ENCODE measurements around the gene TRMO. TPM values are rescaled to one million over a fixed set of nuclear protein-coding genes. Genes with fewer than 3 reads are reported as not detected.

TRMO gene
- total RNA-seq, 4 donors from 2014 or later, result 10.5 to 23.4 (median 15.7) TPM

- ATAC-seq (no peak), DNase-seq (no peak)
- intact Hi-C loops (cut with DNase I; ENCODE audit: low total_unique reads), result no loop called here
- H3K4me3 ChIP-seq, result no peak overlapping the region
- H3K36me3 ChIP-seq, result no peaks in the 10 kb centered on the region
- in situ Hi-C loops (cut with MboI; ENCODE audit: low sequenced_read_pairs in 4 of 4), result no loop called here
- no peaks in the 10 kb centered on the region for H3K27me3 ChIP-seq
- H3K9me3 ChIP-seq, result no peaks in the 10 kb centered on the region
- no peaks in the 10 kb centered on the region for H3K4me1 ChIP-seq
- TF ChIP-seq POLR2A (IDR thresholded peaks at IDR 0.05), result no peak
- H3K27ac ChIP-seq, result no peak overlapping the region
Measured at GRCh38 chr9:97944612-97945011, 22.3 kb upstream of the TRMO start.

- no peaks in the 10 kb centered on the region for H3K27me3 ChIP-seq
- H3K9me3 ChIP-seq, result no peaks in the 10 kb centered on the region
- TF ChIP-seq POLR2A (IDR thresholded peaks at IDR 0.05) (no peak), CTCF (IDR thresholded peaks at IDR 0.05 in 4 of 5, conservative IDR thresholded peaks at IDR 0.05 in 1 of 5) (no peak)
- no peak for ATAC-seq
- H3K4me1 ChIP-seq, result no peaks in the 10 kb centered on the region
- no peaks in the 10 kb centered on the region for H3K36me3 ChIP-seq
- in situ Hi-C loops (cut with MboI; ENCODE audit: low sequenced_read_pairs in 4 of 4) (no loop called here), intact Hi-C loops (cut with DNase I; ENCODE audit: low total_unique reads) (no loop called here)
- DNase-seq, result no peak
- no peak overlapping the region for H3K27ac ChIP-seq
- no peak overlapping the region for H3K4me3 ChIP-seq
Measured at GRCh38 chr9:97943308-97943855, 21.1 kb upstream of the TRMO start.

- Histone ChIP-seq H3K27me3 (no peaks in the 10 kb centered on the region), H3K36me3 (no peaks in the 10 kb centered on the region), H3K27ac (no peak overlapping the region), H3K4me3 (no peak overlapping the region), H3K4me1 (no peaks in the 10 kb centered on the region), H3K9me3 (no peaks in the 10 kb centered on the region)
- ATAC-seq (no peak), DNase-seq (no peak)
- TF ChIP-seq CTCF (IDR thresholded peaks at IDR 0.05 in 4 of 5, conservative IDR thresholded peaks at IDR 0.05 in 1 of 5) (no peak), POLR2A (IDR thresholded peaks at IDR 0.05) (no peak)
- in situ Hi-C loops (cut with MboI; ENCODE audit: low sequenced_read_pairs in 4 of 4) (no loop called here), intact Hi-C loops (cut with DNase I; ENCODE audit: low total_unique reads) (no loop called here)
Measured at GRCh38 chr9:97941323-97941722, 19.0 kb upstream of the TRMO start.

GRCh38 chr9:97940741-97941140 lies 18.4 kb upstream of the TRMO start:
- Histone ChIP-seq H3K4me3 (no peak overlapping the region), H3K27ac (no peak overlapping the region), H3K27me3 (peaks cover 0 to 1% (median 0%) of the 10 kb centered on the region in 3 donors), H3K4me1 (no peaks in the 10 kb centered on the region), H3K36me3 (no peaks in the 10 kb centered on the region), H3K9me3 (no peaks in the 10 kb centered on the region)
- in situ Hi-C loops (cut with MboI; ENCODE audit: low sequenced_read_pairs in 4 of 4), result no loop called here
- intact Hi-C loops (cut with DNase I; ENCODE audit: low total_unique reads), result no loop called here
- ATAC-seq (no peak), DNase-seq (no peak)
- TF ChIP-seq POLR2A (IDR thresholded peaks at IDR 0.05), result no peak
- TF ChIP-seq CTCF (IDR thresholded peaks at IDR 0.05 in 4 of 5, conservative IDR thresholded peaks at IDR 0.05 in 1 of 5), result no peak

GRCh38 chr9:97940233-97940632 lies 17.9 kb upstream of the TRMO start:
- TF ChIP-seq CTCF (IDR thresholded peaks at IDR 0.05 in 4 of 5, conservative IDR thresholded peaks at IDR 0.05 in 1 of 5), result no peak
- no peak for TF ChIP-seq POLR2A (IDR thresholded peaks at IDR 0.05)
- H3K27ac ChIP-seq, result no peak overlapping the region
- in situ Hi-C loops (cut with MboI; ENCODE audit: low sequenced_read_pairs in 4 of 4), result no loop called here
- no peak overlapping the region for H3K4me3 ChIP-seq
- H3K36me3 ChIP-seq, result no peaks in the 10 kb centered on the region
- no peaks in the 10 kb centered on the region for H3K4me1 ChIP-seq
- DNase-seq, result no peak
- peaks cover 0 to 7% (median 0%) of the 10 kb centered on the region in 3 donors for H3K27me3 ChIP-seq
- intact Hi-C loops (cut with DNase I; ENCODE audit: low total_unique reads), result no loop called here
- no peaks in the 10 kb centered on the region for H3K9me3 ChIP-seq
- no peak for ATAC-seq

Measured in gastrocnemius medialis (tissue), 4 donors.